Measurements from ENCODE around the gene HOXD10. TPM values are rescaled to one million over a fixed set of nuclear protein-coding genes. Genes with fewer than 3 reads are reported as not detected.

Gene HOXD10
- total RNA-seq, 1 donor from 2014 or later: not detected

DNA sequence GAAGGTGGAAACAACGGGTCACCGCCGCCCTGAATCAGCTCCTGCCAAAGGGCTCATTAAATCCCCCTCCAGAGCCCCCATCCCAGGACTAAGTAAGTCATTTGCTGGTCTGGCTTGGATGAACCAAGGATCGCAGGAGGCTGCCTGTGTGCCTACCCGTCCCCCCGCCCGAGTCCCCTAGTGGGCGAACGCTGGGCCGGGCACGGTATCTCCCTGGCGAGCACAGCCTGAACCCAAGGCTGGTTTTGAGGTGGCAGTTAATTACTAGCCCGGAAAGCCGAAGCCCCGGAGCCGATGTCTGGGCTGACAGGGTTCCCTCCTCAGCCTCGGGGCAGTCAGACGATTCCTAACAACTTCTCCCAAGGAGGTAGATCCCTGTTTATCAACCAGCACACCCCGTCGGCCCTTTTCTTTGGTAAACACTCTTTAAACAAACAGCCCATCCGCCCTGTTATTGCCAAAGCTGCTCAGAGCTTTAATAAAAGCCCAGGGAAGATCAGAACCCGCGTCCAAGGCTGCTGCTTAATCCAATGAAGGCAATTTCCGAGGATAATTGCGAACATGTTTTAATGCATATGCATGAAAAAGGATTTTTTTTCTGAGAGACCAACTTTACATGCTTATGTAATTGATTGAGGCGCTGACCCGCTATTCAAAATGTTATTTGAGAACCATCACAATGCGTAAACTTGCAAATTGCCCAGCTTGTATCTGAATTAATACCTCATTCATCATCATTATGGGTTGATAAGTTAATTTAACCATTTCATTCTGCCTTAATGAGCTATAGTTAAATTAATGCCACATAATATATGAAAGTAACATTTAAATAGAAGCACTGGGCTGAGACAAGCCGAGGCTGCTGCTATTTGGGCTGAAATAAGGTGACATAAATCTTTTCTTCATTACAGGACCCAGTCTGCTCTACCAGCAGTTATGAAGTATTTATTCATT lies 43.4 kb upstream of the HOXD10 start:
- Histone ChIP-seq H3K9me3 (no peaks in the 10 kb centered on the region), H3K4me1 (peaks cover 7% of the 10 kb centered on the region), H3K4me3 (no peak overlapping the region), H3K27me3 (ENCODE audit: low read depth) (peaks cover 100% of the 10 kb centered on the region), H3K36me3 (no peaks in the 10 kb centered on the region), H3K27ac (no peak overlapping the region)
- intact Hi-C loops (cut with DNase I): no loop called here
- TF ChIP-seq, protein P1, sequence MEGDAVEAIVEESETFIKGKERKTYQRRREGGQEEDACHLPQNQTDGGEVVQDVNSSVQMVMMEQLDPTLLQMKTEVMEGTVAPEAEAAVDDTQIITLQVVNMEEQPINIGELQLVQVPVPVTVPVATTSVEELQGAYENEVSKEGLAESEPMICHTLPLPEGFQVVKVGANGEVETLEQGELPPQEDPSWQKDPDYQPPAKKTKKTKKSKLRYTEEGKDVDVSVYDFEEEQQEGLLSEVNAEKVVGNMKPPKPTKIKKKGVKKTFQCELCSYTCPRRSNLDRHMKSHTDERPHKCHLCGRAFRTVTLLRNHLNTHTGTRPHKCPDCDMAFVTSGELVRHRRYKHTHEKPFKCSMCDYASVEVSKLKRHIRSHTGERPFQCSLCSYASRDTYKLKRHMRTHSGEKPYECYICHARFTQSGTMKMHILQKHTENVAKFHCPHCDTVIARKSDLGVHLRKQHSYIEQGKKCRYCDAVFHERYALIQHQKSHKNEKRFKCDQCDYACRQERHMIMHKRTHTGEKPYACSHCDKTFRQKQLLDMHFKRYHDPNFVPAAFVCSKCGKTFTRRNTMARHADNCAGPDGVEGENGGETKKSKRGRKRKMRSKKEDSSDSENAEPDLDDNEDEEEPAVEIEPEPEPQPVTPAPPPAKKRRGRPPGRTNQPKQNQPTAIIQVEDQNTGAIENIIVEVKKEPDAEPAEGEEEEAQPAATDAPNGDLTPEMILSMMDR (IDR thresholded peaks at IDR 0.05): no peak
- ATAC-seq (no peak), DNase-seq (no peak)

DNA sequence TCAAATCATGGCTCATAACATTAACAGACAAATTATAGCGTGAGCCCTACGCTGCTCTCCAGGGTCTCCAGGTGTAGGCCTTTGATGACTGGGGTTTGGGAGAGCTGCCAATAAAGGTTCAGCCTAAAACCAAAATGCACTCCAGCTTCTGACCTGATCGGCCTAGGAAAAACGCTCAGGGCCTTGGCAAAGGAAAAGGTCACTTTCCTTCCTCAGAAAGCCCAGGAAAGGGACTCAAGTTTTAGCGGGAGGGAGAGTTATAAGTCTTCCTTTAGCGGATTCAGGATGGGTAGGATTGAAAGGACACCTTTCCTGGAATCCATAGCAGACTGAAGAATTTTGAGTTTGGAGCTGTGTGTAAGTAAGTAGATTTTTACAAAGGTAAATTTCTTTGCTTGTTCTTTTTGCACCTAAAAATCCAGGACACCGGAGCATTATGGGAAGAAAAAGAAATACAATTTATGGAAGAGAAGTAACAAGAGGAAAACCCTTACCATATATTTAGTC lies 41.6 kb upstream of the HOXD10 start:
- Histone ChIP-seq H3K4me3 (no peak overlapping the region), H3K27me3 (ENCODE audit: low read depth) (peaks cover 100% of the 10 kb centered on the region), H3K9me3 (no peaks in the 10 kb centered on the region), H3K4me1 (peaks cover 4% of the 10 kb centered on the region), H3K36me3 (no peaks in the 10 kb centered on the region), H3K27ac (no peak overlapping the region)
- intact Hi-C loops (cut with DNase I): no loop called here
- ATAC-seq (no peak), DNase-seq (no peak)
- TF ChIP-seq, protein P1 (IDR thresholded peaks at IDR 0.05): no peak

DNA sequence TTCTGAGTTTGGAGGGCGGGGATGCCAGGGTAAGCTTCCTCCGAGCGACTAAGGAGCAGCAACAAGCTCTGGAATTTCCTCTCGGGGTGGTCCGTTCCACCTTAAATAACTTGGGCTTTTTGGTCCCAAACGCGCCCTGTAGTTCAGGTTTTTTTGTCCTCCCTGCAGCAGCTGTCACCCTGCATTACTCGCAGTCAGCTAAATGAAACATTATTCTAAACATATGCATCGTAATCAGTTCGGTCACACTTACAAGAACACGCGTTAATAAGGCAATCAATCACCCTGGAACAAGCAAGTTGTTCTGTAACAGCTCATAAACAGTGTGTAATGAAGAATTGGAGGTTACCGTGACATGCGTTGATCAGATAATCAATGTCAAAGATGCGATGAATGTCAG lies 41.1 kb upstream of the HOXD10 start:
- H3K27me3 ChIP-seq (ENCODE audit: low read depth): peaks cover 97% of the 10 kb centered on the region
- intact Hi-C loops (cut with DNase I): no loop called here

DNA sequence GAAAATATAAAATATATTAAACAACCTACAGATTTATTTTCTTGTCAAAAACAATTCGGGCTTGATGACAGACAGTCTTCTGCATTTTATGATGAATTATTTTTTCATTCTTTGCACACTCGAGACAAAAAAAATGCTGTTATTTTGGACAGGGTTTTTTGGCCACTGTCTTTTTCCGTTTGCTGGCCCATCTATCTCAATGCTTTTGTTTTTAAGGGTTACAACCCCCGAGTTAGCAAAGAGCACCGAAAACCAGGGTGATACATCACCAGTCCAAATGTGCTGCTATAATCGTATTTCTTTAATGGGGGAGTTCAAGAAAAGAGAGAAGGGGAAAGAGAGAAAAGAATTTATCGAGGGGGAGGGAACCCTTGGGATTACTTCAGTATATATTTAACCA lies 40.5 kb upstream of the HOXD10 start:
- Histone ChIP-seq H3K27ac (no peak overlapping the region), H3K27me3 (ENCODE audit: low read depth) (peaks cover 97% of the 10 kb centered on the region), H3K36me3 (no peaks in the 10 kb centered on the region), H3K4me3 (no peak overlapping the region), H3K4me1 (peaks cover 4% of the 10 kb centered on the region), H3K9me3 (no peaks in the 10 kb centered on the region)
- ATAC-seq (no peak), DNase-seq (no peak)
- intact Hi-C loops (cut with DNase I): no loop called here
- TF ChIP-seq, protein P1 (IDR thresholded peaks at IDR 0.05): no peak

More for the DNA sequence above, 41.1 kb upstream of the HOXD10 start:
- no peak overlapping the region for H3K4me3 ChIP-seq
- DNase-seq (no peak), ATAC-seq (no peak)
- H3K27ac ChIP-seq: no peak overlapping the region
- TF ChIP-seq, protein P1 (IDR thresholded peaks at IDR 0.05): no peak
- H3K36me3 ChIP-seq: no peaks in the 10 kb centered on the region
- H3K4me1 ChIP-seq: peaks cover 4% of the 10 kb centered on the region
- no peaks in the 10 kb centered on the region for H3K9me3 ChIP-seq

- no peak for ATAC-seq
- H3K27me3 ChIP-seq (ENCODE audit: low read depth): peaks cover 97% of the 10 kb centered on the region
- intact Hi-C loops (cut with DNase I): no loop called here
- H3K4me3 ChIP-seq: no peak overlapping the region
- DNase-seq: no peak
- no peak overlapping the region for H3K27ac ChIP-seq
- TF ChIP-seq, protein P1 (IDR thresholded peaks at IDR 0.05): no peak
- no peaks in the 10 kb centered on the region for H3K36me3 ChIP-seq
- no peaks in the 10 kb centered on the region for H3K9me3 ChIP-seq
- H3K4me1 ChIP-seq: peaks cover 4% of the 10 kb centered on the region
Measured at GRCh38 chr2:176076796-176077195, 39.8 kb upstream of the HOXD10 start.

Measured in lower lobe of right lung (tissue), 2 donors.